NB4 (cell line): ENCODE data around the gene STIM2.

Source experiments
- CTCF ChIP-seq: IDR thresholded peaks from one replicate; pipeline ENCODE4 v1.5.1; 2012; ENCODE audit warnings: low read depth, low read length
- POLR2A ChIP-seq: IDR thresholded peaks from 2 replicates; pipeline ENCODE4 v1.6.1; 2011; ENCODE audit warnings: mild to moderate bottlenecking; ENCODE audit not compliant: insufficient read length; ENCODE audit errors: extremely low read depth

GRCh38 chr4:26874110-26874509, 13.5 kb downstream of the STIM2 start:
- TF ChIP-seq POLR2A (no peak), CTCF (no peak)
